ENCODE measurements around the gene RARA.

RARA gene

DNA sequence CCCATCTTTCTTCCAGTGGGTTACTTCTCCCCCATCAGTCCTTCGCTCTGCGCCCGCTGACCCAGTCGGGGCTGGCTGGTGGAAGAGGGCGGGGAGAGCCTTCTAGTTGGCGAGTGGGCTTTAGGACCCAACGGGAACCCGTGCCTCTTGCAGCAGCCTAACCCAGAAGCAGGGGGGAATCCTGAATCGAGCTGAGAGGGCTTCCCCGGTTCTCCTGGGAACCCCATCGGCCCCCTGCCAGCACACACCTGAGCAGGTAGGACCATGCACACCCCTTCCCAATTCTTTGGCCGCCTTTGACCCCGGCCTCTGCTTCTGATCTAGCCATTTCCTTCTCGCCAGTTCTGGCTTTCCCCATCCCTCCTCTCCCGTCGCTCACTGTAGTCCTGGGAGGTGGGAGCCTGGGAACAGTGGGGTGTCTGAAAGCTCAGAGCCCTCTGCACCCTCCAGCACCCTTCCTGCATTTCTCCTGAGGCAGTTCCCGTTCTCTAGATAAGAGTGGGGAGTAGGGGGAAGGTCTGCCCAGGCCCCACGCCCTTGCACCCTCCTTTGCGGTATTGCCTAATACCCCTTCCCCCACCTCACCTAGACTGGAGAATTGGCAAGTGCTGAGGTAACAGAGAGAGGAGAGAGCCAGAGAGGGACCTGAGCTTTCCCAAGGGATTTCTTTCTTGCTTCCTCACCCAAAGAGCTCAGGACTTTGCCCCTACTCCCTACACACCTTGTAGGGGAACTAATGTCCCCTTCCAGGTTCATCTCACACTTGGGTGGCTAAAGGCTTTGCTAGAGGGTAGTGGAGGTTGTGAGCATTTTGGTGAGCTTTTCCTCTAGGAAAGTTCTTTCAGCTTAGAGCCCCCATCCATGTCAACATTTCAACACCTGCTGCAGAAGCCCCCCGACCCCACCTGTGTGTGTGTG is at the start of gene RARA (continued):
- TF ChIP-seq ZBTB7A (tag by site-specific recombination; IDR thresholded peaks at IDR 0.05; ENCODE audit: low read depth) (no peak), MYNN (tag by site-specific recombination; IDR thresholded peaks at IDR 0.05; ENCODE audit: borderline replicate concordance) (no peak), ZNF2 (tag by site-specific recombination; IDR thresholded peaks at IDR 0.05) (no peak), ZNF341 (tag by site-specific recombination; IDR thresholded peaks at IDR 0.05; ENCODE audit: low read depth) (0 out of 2 replicates have a peak, but pooled peaks have one; percentile 39), ZXDB (tag by site-specific recombination; IDR thresholded peaks at IDR 0.05) (no peak), ZNF239 (tag by site-specific recombination; IDR thresholded peaks at IDR 0.05) (no peak), GLIS1 (tag by site-specific recombination; IDR thresholded peaks at IDR 0.05) (0 out of 2 replicates have a peak, but pooled peaks have one; percentile 25), YY1 (tag by site-specific recombination; IDR thresholded peaks at IDR 0.05) (no peak)

DNA sequence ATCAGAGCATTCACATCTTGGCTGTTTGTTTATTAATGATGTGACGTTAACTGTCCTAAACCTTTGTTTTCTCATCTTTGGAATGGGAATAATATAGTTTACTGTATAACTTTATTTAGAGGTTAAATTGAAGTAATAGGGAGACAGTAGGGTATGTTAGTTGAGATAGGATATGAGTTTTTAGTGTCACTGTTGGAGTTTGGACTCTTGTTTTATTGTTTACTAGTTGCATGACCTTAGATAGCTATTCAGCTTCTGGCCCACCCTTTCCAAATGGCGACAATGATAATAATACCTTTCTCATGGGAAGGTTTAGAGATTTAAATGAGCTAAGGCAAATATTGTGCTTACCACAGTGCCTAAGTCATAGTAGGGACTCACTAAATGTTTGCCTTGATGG is 49.5 kb upstream of the RARA start:
- peaks cover 62 to 63% of the 10 kb centered on the region in 2 experiments for H3K36me3 ChIP-seq (ENCODE audit: control insufficient read depth in 2 of 2, insufficient read depth in 1 of 2, low read length in 2 of 2)
- TF ChIP-seq ZNF664 (tag by site-specific recombination; IDR thresholded peaks at IDR 0.05) = peak; percentile 87
- TF ChIP-seq, protein P1, sequence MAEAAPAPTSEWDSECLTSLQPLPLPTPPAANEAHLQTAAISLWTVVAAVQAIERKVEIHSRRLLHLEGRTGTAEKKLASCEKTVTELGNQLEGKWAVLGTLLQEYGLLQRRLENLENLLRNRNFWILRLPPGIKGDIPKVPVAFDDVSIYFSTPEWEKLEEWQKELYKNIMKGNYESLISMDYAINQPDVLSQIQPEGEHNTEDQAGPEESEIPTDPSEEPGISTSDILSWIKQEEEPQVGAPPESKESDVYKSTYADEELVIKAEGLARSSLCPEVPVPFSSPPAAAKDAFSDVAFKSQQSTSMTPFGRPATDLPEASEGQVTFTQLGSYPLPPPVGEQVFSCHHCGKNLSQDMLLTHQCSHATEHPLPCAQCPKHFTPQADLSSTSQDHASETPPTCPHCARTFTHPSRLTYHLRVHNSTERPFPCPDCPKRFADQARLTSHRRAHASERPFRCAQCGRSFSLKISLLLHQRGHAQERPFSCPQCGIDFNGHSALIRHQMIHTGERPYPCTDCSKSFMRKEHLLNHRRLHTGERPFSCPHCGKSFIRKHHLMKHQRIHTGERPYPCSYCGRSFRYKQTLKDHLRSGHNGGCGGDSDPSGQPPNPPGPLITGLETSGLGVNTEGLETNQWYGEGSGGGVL (tag by site-specific recombination; IDR thresholded peaks at IDR 0.05) = no peak
- no peak for TF ChIP-seq MYNN (tag by site-specific recombination; IDR thresholded peaks at IDR 0.05; ENCODE audit: borderline replicate concordance)
- H3K4me3 ChIP-seq (ENCODE audit: low read depth, low read length) = no peak overlapping the region
- H3K9me3 ChIP-seq (ENCODE audit: control insufficient read depth, insufficient read depth, low read depth, low read length) = no peaks in the 10 kb centered on the region
- CTCF ChIA-PET = interaction anchor here (1.5 kb wide), 1 partner anchor 12 kb away, joined by 3 read pairs; no protein-coding TSS in a partner anchor
- H3K27ac ChIP-seq (ENCODE audit: extremely low read depth, low read depth, low read length) = no peak overlapping the region
- no peaks in the 10 kb centered on the region for H3K4me1 ChIP-seq (ENCODE audit: control insufficient read depth, insufficient read depth, low read length)
- POLR2A ChIA-PET = interaction anchor here (0.6 to 0.7 kb wide), 5 partner anchors 14 to 795 kb away, joined by 3 to 7 read pairs (median 3); no protein-coding TSS in a partner anchor

DNA sequence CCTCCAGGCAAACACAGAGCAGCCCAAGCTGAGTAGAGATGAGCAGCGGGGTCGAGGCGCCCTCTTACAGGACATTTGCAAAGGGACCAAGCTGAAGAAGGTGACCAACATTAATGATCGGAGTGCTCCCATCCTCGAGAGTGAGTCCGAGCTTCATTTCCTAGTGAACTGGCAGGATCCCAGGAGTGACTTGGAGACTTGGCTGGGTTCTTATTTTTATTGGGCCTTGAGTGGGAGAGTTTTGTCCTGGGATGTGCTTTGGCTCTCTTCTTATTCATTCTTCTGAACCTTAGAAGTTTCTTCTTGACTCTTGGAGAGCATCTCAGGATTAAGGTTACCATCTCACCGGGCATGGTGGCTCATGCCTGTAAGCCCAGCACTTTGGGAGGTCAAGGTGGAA is 48.5 kb upstream of the RARA start:
- ChIA-PET CTCF (interaction anchor here (0.6 to 1.5 kb wide), 4 partner anchors 13 to 529 kb away, joined by 3 to 4 read pairs (median 4); no protein-coding TSS in a partner anchor), POLR2A (no interaction called here)
- H3K36me3 ChIP-seq (ENCODE audit: control insufficient read depth in 2 of 2, insufficient read depth in 1 of 2, low read length in 2 of 2) = peaks cover 72 to 73% of the 10 kb centered on the region in 2 experiments
- no peak overlapping the region for H3K27ac ChIP-seq (ENCODE audit: extremely low read depth, low read depth, low read length)
- no peak overlapping the region for H3K4me3 ChIP-seq (ENCODE audit: low read depth, low read length)
- no peaks in the 10 kb centered on the region for H3K9me3 ChIP-seq (ENCODE audit: control insufficient read depth, insufficient read depth, low read depth, low read length)
- H3K4me1 ChIP-seq (ENCODE audit: control insufficient read depth, insufficient read depth, low read length) = no peaks in the 10 kb centered on the region
- TF ChIP-seq ZNF621 (tag by site-specific recombination; IDR thresholded peaks at IDR 0.05) = no peak
- no peak for TF ChIP-seq GLI4 (tag by site-specific recombination; IDR thresholded peaks at IDR 0.05)

DNA sequence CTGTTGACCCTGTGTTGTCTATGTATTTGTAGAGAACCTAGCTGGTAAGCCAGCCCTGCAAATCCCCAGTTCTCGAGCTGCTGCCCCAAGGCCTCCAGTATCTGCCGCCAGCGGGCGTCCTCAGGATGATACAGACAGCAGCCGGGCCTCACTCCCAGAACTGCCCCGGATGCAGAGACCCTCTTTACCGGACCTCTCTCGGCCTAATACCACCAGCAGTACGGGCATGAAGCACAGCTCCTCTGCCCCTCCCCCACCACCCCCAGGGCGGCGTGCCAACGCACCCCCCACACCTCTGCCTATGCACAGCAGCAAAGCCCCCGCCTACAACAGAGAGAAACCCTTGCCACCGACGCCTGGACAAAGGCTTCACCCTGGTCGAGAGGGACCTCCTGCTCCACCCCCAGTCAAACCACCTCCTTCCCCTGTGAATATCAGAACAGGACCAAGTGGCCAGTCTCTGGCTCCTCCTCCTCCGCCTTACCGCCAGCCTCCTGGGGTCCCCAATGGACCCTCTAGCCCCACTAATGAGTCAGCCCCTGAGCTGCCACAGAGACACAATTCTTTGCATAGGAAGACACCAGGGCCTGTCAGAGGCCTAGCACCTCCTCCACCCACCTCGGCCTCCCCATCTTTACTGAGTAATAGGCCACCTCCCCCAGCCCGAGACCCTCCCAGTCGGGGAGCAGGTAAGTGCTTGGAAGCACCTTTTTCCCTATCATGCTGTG is 44.4 kb upstream of the RARA start:
- ChIA-PET POLR2A (no interaction called here), CTCF (interaction anchor here (1.2 kb wide), 1 partner anchor 46 kb away, joined by 3 read pairs; no protein-coding TSS in a partner anchor)
- Histone ChIP-seq H3K4me1 (ENCODE audit: control insufficient read depth, insufficient read depth, low read length) (no peaks in the 10 kb centered on the region), H3K9me3 (ENCODE audit: control insufficient read depth, insufficient read depth, low read depth, low read length) (no peaks in the 10 kb centered on the region), H3K4me3 (ENCODE audit: low read depth, low read length) (no peak overlapping the region), H3K27ac (ENCODE audit: extremely low read depth, low read depth, low read length) (no peak overlapping the region), H3K36me3 (ENCODE audit: control insufficient read depth in 2 of 2, insufficient read depth in 1 of 2, low read length in 2 of 2) (peaks cover 71 to 79% of the 10 kb centered on the region in 2 experiments)
- no peak for TF ChIP-seq ZNF521 (tag by site-specific recombination; IDR thresholded peaks at IDR 0.05)
- TF ChIP-seq EGR2 (tag by site-specific recombination; IDR thresholded peaks at IDR 0.05; ENCODE audit: low read depth) = peak; percentile 59; the same call in 1 of the 2 replicates
- peak; percentile 45; the same call in 1 of the 2 replicates for TF ChIP-seq ZFHX2 (tag by site-specific recombination; conservative IDR thresholded peaks at IDR 0.05)
- TF ChIP-seq ZSCAN23 (tag by site-specific recombination; IDR thresholded peaks at IDR 0.05) = no peak
